Measurements from ENCODE around the gene GFI1. TPM values are rescaled to one million over a fixed set of nuclear protein-coding genes. Genes with fewer than 3 reads are reported as not detected.

GFI1 gene
- total and polyA plus RNA-seq, 2 of the 8 experiments (the other 6 are each of a cell fraction or from before 2014, with no cell fraction given) = 0.08 to 0.17 TPM

GRCh38 chr1:92503926-92504285 lies 17.2 kb upstream of the GFI1 start (continued):
- TF ChIP-seq CHD7 (IDR thresholded peaks at IDR 0.05; ENCODE audit: insufficient replicate concordance, low read length) (no peak), RFX5 (IDR thresholded peaks at IDR 0.05; ENCODE audit: borderline replicate concordance, low read depth, low read length) (no peak), CTCF (IDR thresholded peaks at IDR 0.05; ENCODE audit: control extremely low read depth in 1 of 3, insufficient read depth in 1 of 3, low read depth in 1 of 3, low read length in 3 of 3) (no peak), CBX5 (IDR thresholded peaks at IDR 0.05; ENCODE audit: low read depth, low read length) (no peak), BRCA1 (IDR thresholded peaks at IDR 0.05; ENCODE audit: low read depth, low read length) (no peak), NRF1 (IDR thresholded peaks at IDR 0.05; ENCODE audit: low read depth, low read length) (no peak), KDM1A (IDR thresholded peaks at IDR 0.05; ENCODE audit: borderline replicate concordance, low read length) (no peak), ASH2L (IDR thresholded peaks at IDR 0.05; ENCODE audit: low read length) (no peak), ATF3 (IDR thresholded peaks at IDR 0.05; ENCODE audit: insufficient read depth, low read depth, low read length) (no peak)

Data from H1 (cell line).